Osteocyte (in vitro differentiated cells): ENCODE results near the gene SCAI. TPM values are rescaled to one million over a fixed set of nuclear protein-coding genes. Genes with fewer than 3 reads are reported as not detected.
"Not testable (repeated sequence)": the region's sequence is repeated elsewhere in the genome, so short reads cannot be mapped to it uniquely, and the experiment has no call there.

ENCODE experiments used
- DNase-seq: peaks from one replicate; pipeline ENCODE4 v3.0.0; 2021; ENCODE audit warnings: mixed read lengths; ENCODE audit not compliant: unreplicated experiment; ENCODE audit errors: extremely low spot score
- H3K27ac Mint-ChIP-seq: one replicate; pipeline ENCODE4 v1.8.0; 2021; ENCODE audit warnings: mild to moderate bottlenecking, mixed read lengths; ENCODE audit not compliant: unreplicated experiment
- H3K27me3 Mint-ChIP-seq: one replicate; pipeline ENCODE4 v1.8.0; 2021; ENCODE audit warnings: mixed read lengths; ENCODE audit not compliant: unreplicated experiment
- H3K36me3 Mint-ChIP-seq: one replicate; pipeline ENCODE4 v1.8.0; 2021; ENCODE audit warnings: mixed read lengths; ENCODE audit not compliant: unreplicated experiment
- H3K4me1 Mint-ChIP-seq: one replicate; pipeline ENCODE4 v1.8.0; 2021; ENCODE audit warnings: mixed read lengths; ENCODE audit not compliant: unreplicated experiment
- H3K4me3 Mint-ChIP-seq: one replicate; pipeline ENCODE4 v1.8.0; 2021; ENCODE audit warnings: mild to moderate bottlenecking, moderate library complexity, mixed read lengths; ENCODE audit not compliant: unreplicated experiment
- H3K9me3 Mint-ChIP-seq: one replicate; pipeline ENCODE4 v1.8.0; 2021; ENCODE audit warnings: mixed read lengths; ENCODE audit not compliant: unreplicated experiment
- total RNA-seq: library from RNA; stranded (reverse); gene quantifications from 2 replicates; pipeline ENCODE4 v1.2.1, GENCODE V29; 2021
- TF ChIP-seq, protein P1 (sequence below): fragments of 200-600 bp; sonication (generic); IDR thresholded peaks from 2 replicates; pipeline ENCODE4 v1.5.0; 2021; ENCODE audit warnings: antibody characterized with exemption, mild to moderate bottlenecking, moderate library complexity

The SCAI gene
- total RNA-seq, 1 donor from 2014 or later = 8.6 TPM

- no peak for DNase-seq
- peaks cover 2% of the 10 kb centered on the region for H3K36me3 Mint-ChIP-seq
- no peak overlapping the region for H3K4me3 Mint-ChIP-seq
- TF ChIP-seq, protein P1, sequence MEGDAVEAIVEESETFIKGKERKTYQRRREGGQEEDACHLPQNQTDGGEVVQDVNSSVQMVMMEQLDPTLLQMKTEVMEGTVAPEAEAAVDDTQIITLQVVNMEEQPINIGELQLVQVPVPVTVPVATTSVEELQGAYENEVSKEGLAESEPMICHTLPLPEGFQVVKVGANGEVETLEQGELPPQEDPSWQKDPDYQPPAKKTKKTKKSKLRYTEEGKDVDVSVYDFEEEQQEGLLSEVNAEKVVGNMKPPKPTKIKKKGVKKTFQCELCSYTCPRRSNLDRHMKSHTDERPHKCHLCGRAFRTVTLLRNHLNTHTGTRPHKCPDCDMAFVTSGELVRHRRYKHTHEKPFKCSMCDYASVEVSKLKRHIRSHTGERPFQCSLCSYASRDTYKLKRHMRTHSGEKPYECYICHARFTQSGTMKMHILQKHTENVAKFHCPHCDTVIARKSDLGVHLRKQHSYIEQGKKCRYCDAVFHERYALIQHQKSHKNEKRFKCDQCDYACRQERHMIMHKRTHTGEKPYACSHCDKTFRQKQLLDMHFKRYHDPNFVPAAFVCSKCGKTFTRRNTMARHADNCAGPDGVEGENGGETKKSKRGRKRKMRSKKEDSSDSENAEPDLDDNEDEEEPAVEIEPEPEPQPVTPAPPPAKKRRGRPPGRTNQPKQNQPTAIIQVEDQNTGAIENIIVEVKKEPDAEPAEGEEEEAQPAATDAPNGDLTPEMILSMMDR = no peak
- H3K27me3 Mint-ChIP-seq = no peaks in the 10 kb centered on the region
- H3K4me1 Mint-ChIP-seq = peaks cover 10% of the 10 kb centered on the region
- no peak overlapping the region for H3K27ac Mint-ChIP-seq
- no peaks in the 10 kb centered on the region for H3K9me3 Mint-ChIP-seq
Observed at GRCh38 chr9:125095821-125096443, 47.4 kb downstream of the SCAI start.

GRCh38 chr9:125091121-125091520 lies 52.2 kb downstream of the SCAI start:
- Mint-ChIP-seq H3K27ac (no peak overlapping the region), H3K36me3 (peaks cover 2% of the 10 kb centered on the region), H3K4me3 (no peak overlapping the region), H3K27me3 (no peaks in the 10 kb centered on the region), H3K9me3 (no peaks in the 10 kb centered on the region), H3K4me1 (no peaks in the 10 kb centered on the region)
- TF ChIP-seq, protein P1 = no peak
- DNase-seq = no peak

- DNase-seq = no peak
Observed at GRCh38 chr9:125089331-125089730, 54.0 kb downstream of the SCAI start.

DNA sequence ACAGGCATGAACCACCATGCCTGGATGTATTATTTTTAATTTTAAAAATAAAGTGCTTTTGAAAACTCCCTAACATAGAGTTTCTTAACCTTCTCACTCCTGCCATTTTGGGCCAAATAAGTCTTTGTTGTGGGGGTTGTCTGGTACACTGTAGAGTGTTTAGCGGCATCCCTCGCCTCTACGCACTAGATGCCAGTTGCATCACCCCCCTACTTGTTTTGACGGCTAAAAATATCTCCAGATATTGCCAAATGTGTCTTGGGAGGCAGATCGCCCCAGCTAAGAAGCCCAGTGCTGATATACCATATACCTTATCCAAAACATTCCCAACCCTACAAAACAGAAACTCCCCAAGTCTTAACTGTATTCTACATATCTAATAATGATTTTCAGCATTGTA lies 54.6 kb downstream of the SCAI start:
- Mint-ChIP-seq H3K4me3 (no peak overlapping the region), H3K27ac (no peak overlapping the region), H3K9me3 (no peaks in the 10 kb centered on the region), H3K36me3 (peaks cover under 1% of the 10 kb centered on the region), H3K27me3 (no peaks in the 10 kb centered on the region), H3K4me1 (no peaks in the 10 kb centered on the region)
- TF ChIP-seq, protein P1 = no peak
- no peak for DNase-seq

More at GRCh38 chr9:125089331-125089730, 54.0 kb downstream of the SCAI start:
- Mint-ChIP-seq H3K4me3 (no peak overlapping the region), H3K27ac (no peak overlapping the region), H3K36me3 (peaks cover 2% of the 10 kb centered on the region), H3K27me3 (no peaks in the 10 kb centered on the region), H3K4me1 (no peaks in the 10 kb centered on the region), H3K9me3 (no peaks in the 10 kb centered on the region)
- TF ChIP-seq, protein P1 = no peak

- Mint-ChIP-seq H3K27ac (no peak overlapping the region), H3K4me1 (no peaks in the 10 kb centered on the region), H3K36me3 (peaks cover 8% of the 10 kb centered on the region)
Observed at GRCh38 chr9:125085703-125086477, 57.4 kb downstream of the SCAI start.

GRCh38 chr9:125082197-125082596 lies 61.1 kb downstream of the SCAI start:
- DNase-seq, H3K9me3 Mint-ChIP-seq, H3K27ac Mint-ChIP-seq, H3K4me3 Mint-ChIP-seq, H3K4me1 Mint-ChIP-seq, H3K36me3 Mint-ChIP-seq, H3K27me3 Mint-ChIP-seq: not testable (repeated sequence)

More at GRCh38 chr9:125085703-125086477, 57.4 kb downstream of the SCAI start:
- Mint-ChIP-seq H3K9me3 (peaks cover 4% of the 10 kb centered on the region), H3K27me3 (no peaks in the 10 kb centered on the region), H3K4me3 (no peak overlapping the region)
- TF ChIP-seq, protein P1 = no peak
- DNase-seq = no peak

- not testable (repeated sequence) for H3K4me1 Mint-ChIP-seq, H3K36me3 Mint-ChIP-seq, H3K27me3 Mint-ChIP-seq, H3K27ac Mint-ChIP-seq, H3K4me3 Mint-ChIP-seq, H3K9me3 Mint-ChIP-seq, DNase-seq
Observed at GRCh38 chr9:125080797-125081196, 62.5 kb downstream of the SCAI start.
